Measurements from ENCODE around the gene KRT72.

KRT72 gene

DNA sequence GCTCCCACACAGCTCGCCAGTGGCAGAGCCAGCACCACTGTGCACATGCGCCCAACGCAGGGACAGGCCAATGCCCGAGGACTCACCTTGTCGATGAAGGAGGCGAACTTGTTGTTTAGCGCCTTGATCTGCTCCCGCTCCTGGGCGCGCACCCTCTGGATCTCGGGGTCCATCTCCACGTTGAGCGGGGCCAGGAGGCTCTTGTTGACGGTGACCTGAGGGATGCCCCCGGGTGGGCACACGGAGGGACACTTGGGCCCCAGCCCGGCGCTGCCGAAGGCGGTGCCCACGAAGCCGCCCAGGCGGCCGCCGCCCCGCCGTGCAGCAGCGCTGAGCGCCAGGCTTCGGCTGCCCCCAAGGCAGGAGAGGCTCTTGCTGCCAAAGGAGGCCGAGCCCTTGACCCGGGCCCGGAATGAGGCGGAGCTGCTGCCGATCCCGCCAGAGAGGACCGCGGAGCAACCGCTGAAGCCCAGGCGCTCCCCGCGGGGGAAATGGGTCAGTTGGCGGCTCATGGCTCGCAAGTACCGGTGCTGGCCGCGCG is at the start of gene KRT72:
Gene KRT72, minus strand, starts transcription at position 523 of the 541 bp plus-strand sequence. Its CDS starts 11 bp downstream, at position 512.
- DNase-seq = no peak

DNA sequence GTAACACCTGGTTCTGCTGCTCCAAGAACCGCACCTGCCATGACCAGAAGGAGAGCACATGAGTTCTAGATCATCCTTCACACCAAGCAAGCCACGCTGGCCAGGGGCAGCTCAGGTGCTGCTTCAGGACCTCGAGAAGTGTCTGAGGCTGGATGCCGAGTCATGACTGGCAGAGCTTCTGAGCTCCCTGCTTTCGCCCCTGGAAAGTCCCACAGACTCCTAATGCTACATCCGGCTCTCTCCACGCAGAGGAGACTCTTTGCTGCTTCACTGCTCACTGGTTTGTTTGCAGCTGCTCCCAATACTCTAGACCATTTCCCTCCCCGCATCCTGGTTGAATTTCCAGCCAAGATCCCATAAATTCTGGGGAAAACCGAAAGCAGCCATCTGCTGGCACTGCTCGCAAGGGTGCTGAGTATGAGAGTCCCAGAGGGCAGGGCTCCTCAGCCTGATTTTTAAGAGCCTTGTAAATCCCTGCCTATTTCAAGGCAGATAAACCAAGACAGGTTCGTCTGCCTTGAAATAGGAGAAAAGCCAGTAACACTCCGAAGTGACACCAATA is 49.3 kb upstream of the KRT72 start:
- no peak for DNase-seq

DNA sequence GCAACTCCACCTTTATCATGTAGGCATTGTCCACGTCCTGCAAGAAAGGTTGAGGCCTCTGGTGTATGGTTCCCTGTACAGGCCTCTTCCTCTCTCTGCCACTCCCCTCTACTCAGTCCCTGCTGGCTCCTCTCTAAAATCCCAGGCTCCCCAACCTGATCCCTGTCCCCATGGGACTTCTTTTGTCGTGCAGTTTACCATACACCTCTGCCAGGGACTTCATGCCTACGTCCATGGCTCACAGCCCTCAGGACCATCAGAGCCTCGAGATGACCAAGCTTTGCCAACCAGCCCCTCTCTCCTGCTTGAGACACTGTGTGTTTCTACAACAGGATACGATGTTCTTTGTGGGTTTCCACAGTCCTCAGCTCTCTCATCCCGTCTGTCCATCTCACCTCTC is 47.8 kb upstream of the KRT72 start:
- DNase-seq = no peak

DNA sequence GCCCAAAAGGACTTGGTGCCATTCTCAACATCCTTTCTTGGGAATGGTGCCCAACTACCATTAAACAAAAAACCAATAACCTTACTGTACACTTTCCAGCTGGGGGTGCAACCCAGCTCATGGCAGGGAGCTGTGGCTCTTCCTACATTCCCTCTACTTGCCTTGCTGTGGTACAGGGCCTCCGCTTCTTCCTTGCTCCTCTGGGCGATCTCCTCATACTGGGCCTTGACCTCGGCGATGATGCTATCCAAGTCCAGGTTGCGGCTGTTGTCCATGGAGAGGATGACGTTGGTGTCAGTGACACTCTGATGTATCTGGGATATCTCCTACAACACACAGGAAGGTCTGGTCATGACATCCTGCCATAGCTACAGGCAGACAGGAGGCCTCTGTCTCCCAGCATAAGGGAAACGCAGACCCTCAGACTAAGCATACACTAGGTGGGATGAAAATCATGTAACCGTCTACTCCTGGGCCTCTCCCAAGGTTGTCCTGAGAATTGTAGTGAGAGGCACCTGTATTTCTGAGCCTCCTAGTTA is 46.8 kb upstream of the KRT72 start:
- DNase-seq = no peak

DNA sequence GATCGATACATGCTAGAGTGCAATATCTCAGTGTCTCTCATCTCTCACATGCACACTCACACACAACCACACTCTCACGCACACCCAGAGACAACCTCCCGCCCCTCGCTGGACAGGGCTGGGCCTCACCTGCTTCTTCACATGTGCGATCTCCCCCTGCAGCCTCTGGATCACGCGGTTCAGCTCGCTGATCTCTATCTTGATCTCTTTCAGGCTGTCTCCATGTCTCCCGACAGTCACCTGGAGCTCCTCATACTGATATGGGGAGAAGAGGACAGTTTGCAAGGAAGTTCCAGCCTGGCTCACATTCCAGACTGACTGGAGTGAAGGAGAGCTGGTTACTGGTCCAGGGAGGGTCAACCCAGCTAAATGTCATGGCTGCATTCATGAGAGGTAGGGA is 46.3 kb upstream of the KRT72 start:
- DNase-seq = no peak

DNA sequence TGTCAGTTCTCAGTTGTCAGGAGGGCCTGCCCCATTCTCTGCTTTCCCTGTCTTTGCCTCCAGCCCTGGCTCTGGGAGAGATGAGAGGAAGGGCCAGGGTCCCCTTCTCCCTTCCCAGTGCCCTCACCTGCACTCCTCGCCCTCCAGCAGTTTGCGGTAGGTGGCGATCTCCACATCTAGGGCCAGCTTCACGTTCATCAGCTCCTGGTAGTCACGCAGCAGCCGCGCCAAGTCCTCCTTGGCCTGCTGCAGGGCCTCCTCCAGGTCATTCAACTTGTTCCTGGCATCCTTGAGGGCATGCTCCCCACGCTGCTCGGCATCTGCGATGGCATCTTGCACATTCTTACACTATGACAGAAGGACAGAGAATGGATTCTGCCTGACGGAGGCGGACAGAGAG is 45.4 kb upstream of the KRT72 start:
- DNase-seq = no peak

DNA sequence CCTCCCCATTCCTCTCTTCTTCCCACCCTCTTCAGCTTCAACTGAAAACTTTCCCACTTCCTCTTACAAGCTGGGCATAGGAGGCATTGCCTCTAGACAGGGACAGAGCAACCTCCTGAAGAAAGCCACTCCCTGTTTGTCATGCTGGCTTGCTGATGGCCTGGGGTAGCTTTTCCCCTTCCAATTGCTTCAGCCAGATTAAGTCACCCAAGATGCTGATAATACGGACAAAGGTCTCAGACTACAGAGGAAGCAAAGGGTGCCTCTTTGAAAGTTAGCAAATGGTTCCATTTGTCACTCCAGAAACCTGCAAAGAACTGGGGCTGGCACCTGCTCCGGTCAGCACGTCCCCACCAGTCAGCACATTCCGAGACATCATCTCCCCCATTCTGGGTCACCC is 44.7 kb upstream of the KRT72 start:
- no peak for DNase-seq

DNA sequence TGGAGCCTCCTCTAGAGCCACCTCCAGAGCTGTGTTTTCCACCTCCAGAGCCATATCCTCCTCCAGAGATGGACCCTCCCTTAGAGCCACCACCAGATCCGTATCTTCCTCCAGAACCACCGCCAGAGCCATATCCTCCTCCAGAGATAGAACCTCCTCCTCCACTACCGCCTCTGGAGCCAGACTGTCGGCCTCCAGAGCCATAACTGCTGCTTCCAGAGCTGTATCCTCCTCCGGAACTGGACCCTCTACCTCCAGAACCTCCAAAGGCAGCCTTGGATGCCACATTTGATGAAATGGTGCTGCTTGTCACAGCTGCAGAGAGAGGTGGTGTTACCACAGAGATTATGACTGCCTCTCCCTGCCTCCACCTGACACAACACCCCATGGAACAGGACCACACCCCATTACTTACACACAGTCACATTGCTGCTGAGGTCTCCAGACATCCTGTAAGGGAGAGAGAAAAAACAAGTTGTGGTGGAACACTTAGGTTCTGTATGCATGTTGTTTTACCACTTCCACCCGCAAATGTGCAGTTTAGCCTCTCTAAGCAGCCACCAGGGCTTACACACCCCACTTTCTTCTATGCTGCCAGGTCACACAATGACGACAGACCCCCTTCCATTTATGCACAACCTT is 44.0 kb upstream of the KRT72 start:
- no peak for DNase-seq

DNA sequence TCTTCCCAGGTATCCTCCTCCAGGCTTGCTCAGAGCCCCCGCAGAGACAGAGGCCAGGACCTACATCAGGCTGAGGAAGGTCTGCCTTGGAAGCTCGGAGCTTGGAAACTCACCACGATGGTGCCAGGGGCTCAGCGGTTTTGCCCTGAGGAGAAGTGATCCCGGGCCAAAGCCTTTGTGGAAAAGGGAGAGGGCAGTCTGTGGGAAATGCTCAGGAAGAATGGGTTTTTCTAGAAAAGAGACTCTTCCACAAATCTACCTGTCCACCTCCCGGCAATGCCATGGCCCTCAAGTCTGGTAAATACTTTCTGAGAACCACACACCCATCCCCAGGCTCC is 42.8 kb upstream of the KRT72 start:
- no peak for DNase-seq

DNA sequence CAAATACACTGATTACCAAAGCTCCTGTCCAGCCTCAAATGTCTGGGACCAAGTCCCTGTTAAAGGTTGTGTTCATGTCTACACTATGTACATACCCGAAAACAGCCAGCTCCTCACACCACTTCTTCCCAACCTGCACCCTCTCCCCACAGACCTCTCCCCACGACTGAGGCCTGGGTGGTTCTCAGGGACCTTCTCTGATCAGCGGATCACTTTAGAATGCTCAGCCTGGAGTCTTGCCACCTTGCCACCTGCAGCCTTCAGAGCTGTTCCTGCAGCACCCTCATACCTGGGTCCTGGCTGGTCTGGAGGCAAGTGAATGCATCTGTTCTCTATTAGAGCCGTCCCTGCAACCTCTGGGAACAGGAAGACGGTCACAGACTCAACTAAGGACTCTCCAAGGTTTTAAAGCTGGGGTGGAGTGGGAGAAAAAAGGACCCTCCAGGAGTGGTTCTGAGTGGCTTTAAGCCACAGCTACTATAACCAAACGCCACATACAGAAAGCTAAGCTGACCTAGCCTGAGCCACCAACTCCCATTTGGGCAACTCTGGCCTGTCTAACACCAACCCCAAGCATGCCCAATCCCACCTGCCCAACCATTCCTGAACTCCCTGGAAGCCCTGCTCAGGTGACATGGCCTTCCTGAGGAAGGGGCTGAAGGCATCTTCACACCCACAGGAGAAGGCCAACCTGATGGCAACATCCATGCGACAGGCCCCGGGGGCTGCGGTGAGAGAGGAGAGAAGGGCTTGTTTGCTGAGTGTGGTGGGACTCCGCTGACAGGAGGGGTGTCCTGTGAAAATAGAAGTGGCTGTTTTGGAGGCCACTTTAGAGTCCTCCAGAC is 42.2 kb upstream of the KRT72 start:
- no peak for DNase-seq

DNA sequence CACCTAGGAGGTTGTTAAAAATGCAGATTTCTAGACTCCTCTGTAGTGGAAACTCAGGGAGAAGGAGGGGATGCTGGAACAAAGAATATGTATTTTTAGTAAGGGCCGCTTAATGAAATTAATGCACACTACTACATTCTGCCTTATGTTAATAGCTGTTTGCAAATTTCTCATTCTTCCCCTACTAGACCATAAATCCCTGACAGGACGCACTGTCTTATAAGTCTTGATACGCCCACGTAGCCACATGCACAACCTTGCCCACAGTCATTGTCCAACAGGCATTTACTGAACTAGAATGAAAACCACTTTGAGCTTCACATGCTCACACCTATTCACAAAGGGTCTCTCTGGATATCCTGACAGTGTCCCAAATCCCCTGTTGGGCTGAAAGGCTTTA is 40.2 kb upstream of the KRT72 start:
- no peak for DNase-seq

DNA sequence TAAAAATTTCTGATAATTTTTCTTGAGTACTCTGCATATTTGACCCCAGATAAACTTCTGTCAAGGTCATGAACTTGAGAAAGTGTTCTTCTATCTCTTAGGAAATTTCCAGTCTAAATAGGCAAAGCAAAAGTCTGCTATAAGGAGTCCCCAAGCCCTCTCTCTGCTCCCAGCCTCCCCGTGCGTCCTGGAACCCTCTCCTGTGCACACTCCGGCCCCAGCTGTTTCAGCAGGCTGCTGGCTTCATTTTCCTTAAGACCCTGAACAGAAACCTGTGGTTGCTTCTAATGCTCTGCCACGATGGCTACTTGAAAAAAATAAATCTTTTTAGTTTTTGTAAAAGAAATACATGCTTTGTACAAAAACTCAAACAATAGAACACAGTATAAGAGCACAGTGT is 36.0 kb upstream of the KRT72 start:
- no peak for DNase-seq

DNA sequence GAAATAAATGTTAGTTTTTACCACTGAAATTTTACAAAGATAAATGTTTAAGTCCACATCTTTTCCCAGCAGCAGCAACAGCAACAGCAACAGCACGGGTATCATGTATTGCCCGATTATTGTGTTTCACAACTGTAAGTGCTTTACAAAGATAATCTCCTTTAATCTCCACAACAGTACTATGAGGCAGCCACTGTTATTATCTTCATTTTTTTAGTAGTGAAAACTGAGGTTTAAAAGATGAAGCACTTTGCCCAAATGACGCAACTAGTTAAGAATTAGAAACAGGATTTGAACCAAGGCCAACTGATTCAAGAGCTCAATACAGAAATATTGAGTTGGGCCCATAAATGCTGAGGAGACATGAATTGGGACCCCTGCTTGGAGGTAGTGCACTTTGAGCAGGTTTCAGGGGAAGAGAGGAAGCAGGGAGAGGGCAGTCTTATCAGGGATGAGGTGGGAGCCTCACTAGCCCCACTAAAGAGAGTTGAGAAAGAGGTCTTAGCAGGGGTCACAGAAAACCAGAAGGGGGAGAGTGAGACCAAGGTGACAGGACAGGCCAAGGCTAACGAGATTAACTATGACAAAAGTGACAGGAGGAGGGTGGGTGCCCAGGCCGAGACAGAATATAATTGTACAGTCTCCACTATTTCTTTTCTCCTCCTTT is 35.5 kb upstream of the KRT72 start:
- no peak for DNase-seq

DNA sequence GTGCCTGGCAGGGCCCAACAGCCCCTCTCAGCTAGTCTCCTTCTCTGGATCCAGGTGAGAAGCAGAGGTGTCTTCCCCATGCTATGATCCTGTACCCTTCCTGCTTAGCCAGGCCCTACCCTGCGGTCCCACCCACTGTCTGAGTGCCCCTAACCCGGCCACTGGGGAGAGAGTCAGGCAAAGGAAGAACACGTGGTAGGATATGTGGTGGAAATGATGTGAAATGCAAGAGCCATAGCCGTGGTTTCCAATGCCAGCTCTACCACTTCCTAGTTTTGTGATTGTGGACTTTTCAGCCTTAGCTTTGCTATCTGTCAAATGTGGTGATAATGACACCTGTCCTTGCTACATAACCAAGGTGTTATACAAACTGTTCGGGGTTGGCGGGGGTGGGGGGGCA is 34.9 kb upstream of the KRT72 start:
- DNase-seq = no peak

DNA sequence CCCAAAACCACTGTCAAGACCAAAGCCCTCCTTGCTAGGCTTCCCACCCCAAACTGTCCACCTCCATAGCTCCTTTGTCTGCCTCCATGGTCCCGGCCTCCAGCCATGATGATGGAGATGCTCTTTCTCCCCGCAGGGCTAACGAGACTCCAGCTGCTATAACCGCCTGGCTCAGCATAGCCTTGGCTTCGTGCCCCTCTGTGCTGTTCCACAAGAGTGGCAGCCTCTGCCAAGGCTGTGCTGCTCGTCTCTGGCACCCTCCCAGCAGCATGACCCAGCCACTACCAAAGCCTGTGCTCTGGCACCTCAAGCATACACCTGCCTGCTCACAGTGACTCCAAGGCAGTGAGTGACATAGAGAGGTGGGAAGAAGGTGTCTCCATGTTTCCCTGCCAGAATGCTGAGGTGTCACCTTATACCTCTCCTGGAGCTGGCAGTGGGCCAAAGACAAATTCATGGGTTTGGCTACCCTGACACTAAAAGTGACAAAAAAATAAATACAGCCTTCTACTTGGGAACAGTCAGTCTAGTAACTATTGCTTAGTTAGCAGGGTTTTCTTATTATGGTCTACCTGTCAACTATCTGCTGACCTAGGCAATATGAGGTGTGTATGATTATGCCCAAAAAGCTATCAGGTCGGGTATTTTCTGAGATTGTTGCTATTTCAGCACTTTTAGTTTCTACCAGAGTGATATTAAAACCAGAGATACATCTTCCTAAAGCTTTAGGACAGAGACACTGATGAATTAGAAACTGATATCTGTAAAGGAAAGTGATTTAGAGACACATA is 33.2 kb upstream of the KRT72 start:
- DNase-seq = no peak

DNA sequence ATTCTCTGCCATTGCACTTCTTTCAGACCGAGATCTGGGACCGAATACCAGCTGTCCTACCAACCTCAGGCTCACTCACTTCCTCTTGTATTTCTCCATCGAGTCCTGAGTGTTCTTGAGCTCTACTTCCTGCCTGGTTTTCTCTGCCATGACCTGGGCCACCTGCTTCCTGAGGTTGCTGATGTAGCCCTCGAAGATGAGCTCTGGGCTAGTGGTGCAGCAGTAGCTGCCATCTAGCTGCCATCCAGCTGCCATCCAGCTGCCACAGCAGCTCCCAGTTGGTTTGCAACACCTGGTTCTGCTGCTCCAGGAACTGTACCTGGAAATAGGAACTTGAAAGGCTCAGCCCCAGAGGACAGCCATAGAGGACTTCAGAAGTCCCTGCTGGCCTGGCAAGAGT is 32.1 kb upstream of the KRT72 start:
- DNase-seq = no peak

DNA sequence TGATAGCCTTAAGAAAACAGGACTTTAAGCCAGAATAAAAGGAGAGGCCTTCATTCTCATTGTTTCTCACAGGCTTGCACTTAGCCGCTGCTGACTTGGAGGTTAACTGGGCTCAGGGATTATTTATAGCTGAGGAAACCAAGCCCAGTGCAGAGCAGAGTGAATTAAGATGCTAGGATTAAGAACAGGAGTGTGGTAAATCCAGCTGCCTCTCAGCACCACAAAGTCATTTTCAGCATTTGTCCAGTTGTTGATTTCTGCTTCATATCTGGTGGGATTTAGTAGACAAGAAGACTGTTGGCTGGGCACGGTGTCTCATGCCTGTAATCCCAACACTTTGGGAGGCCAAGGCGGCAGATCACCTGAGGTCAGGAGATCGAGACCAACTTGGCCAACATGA is 31.4 kb upstream of the KRT72 start:
- DNase-seq = no peak

DNA sequence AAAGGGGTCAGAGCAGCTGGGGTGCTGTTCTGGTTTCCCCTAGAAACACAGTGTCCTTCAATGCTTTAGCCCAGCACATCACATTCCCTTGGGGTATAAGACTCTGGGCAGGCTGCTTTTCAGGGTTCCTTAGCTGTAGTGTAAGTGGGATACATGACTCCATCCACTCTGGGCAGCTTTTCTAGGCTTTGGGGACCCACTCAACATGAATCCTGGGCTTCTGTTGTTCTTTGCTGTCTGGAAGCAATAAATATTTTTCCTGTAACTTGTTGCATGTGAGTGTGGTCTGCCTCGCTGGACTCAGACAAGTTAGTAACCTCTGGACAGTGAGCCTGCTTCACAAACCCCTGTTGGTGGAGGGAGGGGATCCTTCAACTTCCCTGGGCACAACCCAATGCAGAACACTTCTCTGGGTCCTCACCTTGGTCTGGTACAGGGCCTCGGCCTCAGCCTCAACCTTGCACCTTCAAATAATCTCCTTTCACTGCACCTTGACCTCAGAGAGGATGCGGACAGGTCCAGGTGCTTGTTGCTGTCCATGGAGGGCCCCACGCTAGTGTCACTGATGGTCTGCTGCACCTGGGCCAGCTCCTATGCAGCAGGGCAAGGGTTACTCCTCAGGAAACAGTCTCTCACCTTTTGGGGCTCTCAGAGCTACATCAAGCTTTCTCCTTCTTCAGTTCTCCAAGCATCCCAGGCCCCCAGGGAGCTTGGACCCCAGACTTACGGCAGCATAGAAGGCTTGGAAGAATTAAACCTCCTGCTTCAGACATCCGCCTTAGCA is 30.6 kb upstream of the KRT72 start:
- no peak for DNase-seq

DNA sequence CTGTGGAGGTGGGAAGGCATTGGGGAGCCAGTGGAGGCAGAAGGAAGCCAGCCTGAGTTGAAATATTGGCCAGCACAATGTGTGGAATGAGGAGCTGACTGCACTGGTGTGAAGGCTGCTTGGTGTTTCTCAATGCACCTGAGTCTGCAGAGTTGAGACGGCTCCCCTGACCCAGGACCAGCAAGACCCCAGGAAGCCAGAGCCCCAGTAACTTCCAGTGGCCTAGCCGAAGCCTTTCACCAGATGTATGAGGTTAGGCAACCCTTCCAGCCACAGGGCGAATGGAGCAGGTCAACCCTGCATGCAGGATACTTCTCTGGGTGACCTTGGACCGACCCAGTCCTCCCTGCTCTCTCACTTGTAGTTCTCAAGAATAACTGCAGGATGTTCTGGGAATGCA is 30.0 kb upstream of the KRT72 start:
- DNase-seq = no peak

DNA sequence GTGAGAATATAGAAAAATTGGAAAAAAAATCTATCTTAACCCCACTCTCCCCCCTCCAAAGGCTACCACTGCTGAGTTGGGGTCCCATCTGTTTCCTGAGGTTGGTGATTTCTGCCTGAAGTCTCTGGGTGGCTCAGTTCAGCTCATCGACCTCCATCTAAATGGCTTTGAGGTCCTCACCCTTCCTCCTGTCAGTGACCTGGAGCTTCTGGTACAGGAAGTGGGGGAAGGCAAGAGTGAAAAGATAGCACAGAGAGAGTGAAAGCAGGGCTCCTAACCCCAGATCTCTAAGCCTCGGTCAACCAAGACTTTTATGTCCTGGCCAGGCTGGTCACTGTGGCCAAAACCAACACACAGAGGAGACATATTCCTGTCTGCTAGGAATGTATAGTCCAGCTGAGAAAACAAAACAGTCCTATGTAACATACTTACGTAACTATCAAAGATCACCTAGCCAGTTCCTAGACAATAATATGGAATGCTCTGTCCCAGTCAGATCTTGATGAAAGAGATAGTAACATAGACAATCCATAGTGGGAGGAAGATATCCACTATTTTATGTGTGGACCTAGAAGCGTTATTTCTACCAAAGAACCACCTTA is 29.4 kb upstream of the KRT72 start:
- DNase-seq = no peak

DNA sequence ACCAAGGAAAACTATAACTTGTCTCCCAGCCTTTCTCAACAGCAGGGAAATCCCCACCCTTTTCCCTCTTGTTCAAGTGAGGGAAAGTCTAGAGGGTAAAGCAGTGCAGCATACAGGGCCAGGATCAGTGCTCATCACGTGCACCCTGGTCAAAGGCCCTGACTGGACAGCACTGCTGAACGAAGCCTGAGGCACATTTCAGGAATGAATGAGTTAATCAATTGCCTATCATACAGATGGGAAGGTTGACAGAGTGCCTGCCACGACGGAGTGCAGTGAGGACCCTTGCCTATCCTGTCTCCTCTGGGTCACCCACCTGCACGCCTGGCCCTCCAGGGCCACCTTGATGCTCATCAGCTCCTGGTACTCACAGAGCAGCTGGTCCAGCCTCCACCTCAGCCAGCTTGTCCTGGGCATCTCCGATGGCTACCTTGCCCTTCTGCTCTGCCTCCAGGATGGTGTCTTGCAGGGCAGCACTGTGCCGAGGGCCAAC is 28.8 kb upstream of the KRT72 start:
- DNase-seq = no peak

Data from NCI-H2107 (cell line).